DND-41 (cell line): ENCODE data around the gene PSMG4.

Experiments
- EZH2 ChIP-seq: IDR thresholded peaks from 3 replicates; pipeline ENCODE4 v1.6.1; 2012; ENCODE audit warnings: borderline replicate concordance, low read depth, mild to moderate bottlenecking, moderate library complexity, low read length, inconsistent platforms; ENCODE audit not compliant: severe bottlenecking
- TF ChIP-seq, protein P1 (sequence below): IDR thresholded peaks from 2 replicates; pipeline ENCODE4 v1.5.1; 2012; ENCODE audit warnings: borderline replicate concordance, low read length, moderate library complexity, mild to moderate bottlenecking; ENCODE audit not compliant: poor library complexity, severe bottlenecking; ENCODE audit errors: extremely low read depth

DNA sequence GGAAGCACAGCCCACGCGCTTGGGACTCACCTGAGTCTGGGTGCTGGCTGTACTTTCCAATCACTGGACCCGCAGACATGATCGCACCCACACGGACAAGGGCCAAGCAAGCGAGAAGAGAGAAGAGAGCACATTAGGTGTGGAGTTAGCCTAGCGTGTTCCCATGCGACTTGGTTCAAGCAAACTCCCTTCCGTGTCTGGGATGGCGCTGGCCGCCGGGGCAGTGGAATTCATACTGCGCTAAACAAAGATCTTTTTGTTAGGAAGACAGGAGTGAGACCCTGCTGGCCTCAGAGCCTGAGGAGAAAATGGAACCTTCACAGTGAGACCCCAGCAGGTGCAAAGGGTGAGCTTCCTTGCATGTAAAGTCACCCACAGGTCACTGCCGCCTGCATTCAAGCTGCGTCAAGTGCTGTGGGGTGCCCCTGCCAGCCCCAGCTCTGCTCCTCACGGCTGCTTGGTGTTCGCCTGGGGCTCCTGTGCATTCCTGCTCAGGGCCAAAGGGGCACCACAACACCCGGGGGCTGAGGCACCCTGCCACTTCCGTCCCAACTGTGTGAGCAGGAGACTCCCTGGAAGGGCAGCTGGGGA, 26.4 kb downstream of the PSMG4 start:
- TF ChIP-seq, protein P1, sequence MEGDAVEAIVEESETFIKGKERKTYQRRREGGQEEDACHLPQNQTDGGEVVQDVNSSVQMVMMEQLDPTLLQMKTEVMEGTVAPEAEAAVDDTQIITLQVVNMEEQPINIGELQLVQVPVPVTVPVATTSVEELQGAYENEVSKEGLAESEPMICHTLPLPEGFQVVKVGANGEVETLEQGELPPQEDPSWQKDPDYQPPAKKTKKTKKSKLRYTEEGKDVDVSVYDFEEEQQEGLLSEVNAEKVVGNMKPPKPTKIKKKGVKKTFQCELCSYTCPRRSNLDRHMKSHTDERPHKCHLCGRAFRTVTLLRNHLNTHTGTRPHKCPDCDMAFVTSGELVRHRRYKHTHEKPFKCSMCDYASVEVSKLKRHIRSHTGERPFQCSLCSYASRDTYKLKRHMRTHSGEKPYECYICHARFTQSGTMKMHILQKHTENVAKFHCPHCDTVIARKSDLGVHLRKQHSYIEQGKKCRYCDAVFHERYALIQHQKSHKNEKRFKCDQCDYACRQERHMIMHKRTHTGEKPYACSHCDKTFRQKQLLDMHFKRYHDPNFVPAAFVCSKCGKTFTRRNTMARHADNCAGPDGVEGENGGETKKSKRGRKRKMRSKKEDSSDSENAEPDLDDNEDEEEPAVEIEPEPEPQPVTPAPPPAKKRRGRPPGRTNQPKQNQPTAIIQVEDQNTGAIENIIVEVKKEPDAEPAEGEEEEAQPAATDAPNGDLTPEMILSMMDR = no peak
- TF ChIP-seq EZH2 = no peak
